ENCODE data around the gene IL1RL2. TPM values are rescaled to one million over a fixed set of nuclear protein-coding genes. Genes with fewer than 3 reads are reported as not detected.
A peak's percentile ranks its signal among the peaks of the same experiment; 100 is the strongest.

IL1RL2 gene
- total RNA-seq, 1 experiment from 2014 or later = not detected

- POLR2A ChIA-PET = interaction anchor here (1.3 kb wide), 1 partner anchor 10 kb away, joined by 3 read pairs; no protein-coding TSS in a partner anchor
- Mint-ChIP-seq H3K4me3 (no peak overlapping the region), H3K27ac (no peak overlapping the region), H3K36me3 (peaks cover 12% of the 10 kb centered on the region; the same call in 1 of the 2 replicates), H3K4me1 (no peaks in the 10 kb centered on the region), H3K9me3 (peaks cover 33% of the 10 kb centered on the region), H3K27me3 (ENCODE audit: low read depth) (no peaks in the 10 kb centered on the region)
- ATAC-seq = peak; percentile 46; the same call in 1 of the 2 replicates
- TF ChIP-seq PREB (CRISPR knock-in tag; IDR thresholded peaks at IDR 0.05; ENCODE audit: borderline replicate concordance) (no peak), TP53 (CRISPR knock-in tag; IDR thresholded peaks at IDR 0.05) (no peak), FOXP1 (CRISPR knock-in tag; IDR thresholded peaks at IDR 0.05; ENCODE audit: borderline replicate concordance) (no peak), ZNF416 (CRISPR knock-in tag; IDR thresholded peaks at IDR 0.05) (no peak), CREM (CRISPR knock-in tag; IDR thresholded peaks at IDR 0.05) (no peak), SMAD4 (CRISPR knock-in tag; IDR thresholded peaks at IDR 0.05) (no peak)
- DNase-seq (ENCODE audit: low spot score) = no peak
- CTCF ChIA-PET = interaction anchor here (1.0 kb wide), 1 partner anchor 17 kb away, joined by 3 read pairs; no protein-coding TSS in a partner anchor
Observed at GRCh38 chr2:102149644-102150455, 37.0 kb upstream of the IL1RL2 start.

DNA sequence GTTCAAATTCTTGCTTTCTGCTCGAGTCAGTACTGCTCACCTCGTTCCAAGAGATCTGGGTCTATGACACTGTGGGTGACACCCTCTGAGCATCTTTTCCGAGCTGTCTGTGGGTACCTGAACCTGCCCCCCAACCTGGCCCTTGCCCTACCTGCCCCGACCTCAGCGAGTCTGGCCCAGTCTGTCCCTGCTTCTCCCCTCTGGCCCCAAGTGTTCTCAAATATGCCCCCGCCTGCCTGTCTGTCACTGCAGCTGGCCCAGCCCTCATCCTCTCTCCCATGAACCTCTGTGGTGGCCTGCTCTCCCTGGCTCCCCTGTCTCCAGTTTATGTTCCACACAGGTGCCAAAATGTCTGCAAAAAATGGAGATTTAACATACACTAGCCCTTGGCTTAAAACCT is 32.5 kb upstream of the IL1RL2 start:
- DNase-seq (ENCODE audit: low spot score) (no peak), ATAC-seq (no peak)
- H3K27me3 Mint-ChIP-seq (ENCODE audit: low read depth) = no peaks in the 10 kb centered on the region
- H3K27ac Mint-ChIP-seq = no peak overlapping the region
- peaks cover under 1% of the 10 kb centered on the region; the same call in 1 of the 2 replicates for H3K9me3 Mint-ChIP-seq
- ChIA-PET CTCF (no interaction called here), POLR2A (no interaction called here)
- H3K4me1 Mint-ChIP-seq = no peaks in the 10 kb centered on the region
- H3K36me3 Mint-ChIP-seq = no peaks in the 10 kb centered on the region
- H3K4me3 Mint-ChIP-seq = no peak overlapping the region
- TF ChIP-seq FOXP1 (CRISPR knock-in tag; IDR thresholded peaks at IDR 0.05; ENCODE audit: borderline replicate concordance) = no peak
- no peak for TF ChIP-seq TEAD1 (CRISPR knock-in tag; IDR thresholded peaks at IDR 0.05)
- TF ChIP-seq, protein P1, sequence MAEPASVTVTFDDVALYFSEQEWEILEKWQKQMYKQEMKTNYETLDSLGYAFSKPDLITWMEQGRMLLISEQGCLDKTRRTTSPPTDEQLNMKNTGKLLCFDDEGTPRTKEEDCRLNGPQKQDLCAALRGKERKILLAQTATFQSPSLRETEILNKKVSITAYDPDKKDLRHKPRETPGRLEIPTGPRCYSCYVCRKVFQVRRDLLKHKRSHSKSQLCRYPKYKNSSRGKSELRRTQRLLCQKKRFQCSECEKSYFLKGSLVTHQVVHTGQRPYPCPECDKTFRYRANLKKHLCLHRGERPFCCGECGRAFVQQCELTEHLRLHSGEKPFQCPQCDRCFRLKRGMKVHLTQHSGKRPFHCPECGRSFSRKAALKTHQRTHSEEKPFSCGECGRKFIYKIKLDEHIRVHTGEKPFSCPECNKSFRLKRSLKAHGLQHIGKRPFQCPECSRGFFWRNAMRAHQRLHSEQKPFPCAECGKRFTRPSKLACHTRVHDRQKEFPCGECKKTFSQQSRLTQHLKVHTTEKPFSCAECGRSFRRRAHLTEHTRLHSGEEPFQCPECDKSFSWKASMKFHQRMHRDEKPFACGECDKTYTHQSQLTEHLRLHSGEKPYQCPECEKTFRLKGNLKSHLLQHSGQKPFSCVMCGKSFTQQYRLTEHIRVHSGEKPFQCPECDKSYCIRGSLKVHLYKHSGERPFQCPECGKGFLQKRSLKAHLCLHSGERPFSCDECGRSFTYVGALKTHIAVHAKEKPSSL (CRISPR knock-in tag; conservative IDR thresholded peaks at IDR 0.05) = no peak
- TF ChIP-seq ZMAT4 (CRISPR knock-in tag; IDR thresholded peaks at IDR 0.05) = no peak
- no peak for TF ChIP-seq MLX (CRISPR knock-in tag; IDR thresholded peaks at IDR 0.05)
- TF ChIP-seq, protein P2, sequence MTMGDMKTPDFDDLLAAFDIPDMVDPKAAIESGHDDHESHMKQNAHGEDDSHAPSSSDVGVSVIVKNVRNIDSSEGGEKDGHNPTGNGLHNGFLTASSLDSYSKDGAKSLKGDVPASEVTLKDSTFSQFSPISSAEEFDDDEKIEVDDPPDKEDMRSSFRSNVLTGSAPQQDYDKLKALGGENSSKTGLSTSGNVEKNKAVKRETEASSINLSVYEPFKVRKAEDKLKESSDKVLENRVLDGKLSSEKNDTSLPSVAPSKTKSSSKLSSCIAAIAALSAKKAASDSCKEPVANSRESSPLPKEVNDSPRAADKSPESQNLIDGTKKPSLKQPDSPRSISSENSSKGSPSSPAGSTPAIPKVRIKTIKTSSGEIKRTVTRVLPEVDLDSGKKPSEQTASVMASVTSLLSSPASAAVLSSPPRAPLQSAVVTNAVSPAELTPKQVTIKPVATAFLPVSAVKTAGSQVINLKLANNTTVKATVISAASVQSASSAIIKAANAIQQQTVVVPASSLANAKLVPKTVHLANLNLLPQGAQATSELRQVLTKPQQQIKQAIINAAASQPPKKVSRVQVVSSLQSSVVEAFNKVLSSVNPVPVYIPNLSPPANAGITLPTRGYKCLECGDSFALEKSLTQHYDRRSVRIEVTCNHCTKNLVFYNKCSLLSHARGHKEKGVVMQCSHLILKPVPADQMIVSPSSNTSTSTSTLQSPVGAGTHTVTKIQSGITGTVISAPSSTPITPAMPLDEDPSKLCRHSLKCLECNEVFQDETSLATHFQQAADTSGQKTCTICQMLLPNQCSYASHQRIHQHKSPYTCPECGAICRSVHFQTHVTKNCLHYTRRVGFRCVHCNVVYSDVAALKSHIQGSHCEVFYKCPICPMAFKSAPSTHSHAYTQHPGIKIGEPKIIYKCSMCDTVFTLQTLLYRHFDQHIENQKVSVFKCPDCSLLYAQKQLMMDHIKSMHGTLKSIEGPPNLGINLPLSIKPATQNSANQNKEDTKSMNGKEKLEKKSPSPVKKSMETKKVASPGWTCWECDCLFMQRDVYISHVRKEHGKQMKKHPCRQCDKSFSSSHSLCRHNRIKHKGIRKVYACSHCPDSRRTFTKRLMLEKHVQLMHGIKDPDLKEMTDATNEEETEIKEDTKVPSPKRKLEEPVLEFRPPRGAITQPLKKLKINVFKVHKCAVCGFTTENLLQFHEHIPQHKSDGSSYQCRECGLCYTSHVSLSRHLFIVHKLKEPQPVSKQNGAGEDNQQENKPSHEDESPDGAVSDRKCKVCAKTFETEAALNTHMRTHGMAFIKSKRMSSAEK (CRISPR knock-in tag; IDR thresholded peaks at IDR 0.05; ENCODE audit: borderline replicate concordance) = no peak
- no peak for TF ChIP-seq NR3C1 (CRISPR knock-in tag; conservative IDR thresholded peaks at IDR 0.05; ENCODE audit: low read depth)
- TF ChIP-seq ZBTB21 (CRISPR knock-in tag; IDR thresholded peaks at IDR 0.05; ENCODE audit: borderline replicate concordance) = no peak
- TF ChIP-seq, protein P3, sequence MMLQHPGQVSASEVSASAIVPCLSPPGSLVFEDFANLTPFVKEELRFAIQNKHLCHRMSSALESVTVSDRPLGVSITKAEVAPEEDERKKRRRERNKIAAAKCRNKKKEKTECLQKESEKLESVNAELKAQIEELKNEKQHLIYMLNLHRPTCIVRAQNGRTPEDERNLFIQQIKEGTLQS (CRISPR knock-in tag; conservative IDR thresholded peaks at IDR 0.05) = no peak
- no peak for TF ChIP-seq RELA (CRISPR knock-in tag; IDR thresholded peaks at IDR 0.05; ENCODE audit: borderline replicate concordance)
- no peak for TF ChIP-seq GABPB1 (CRISPR knock-in tag; IDR thresholded peaks at IDR 0.05)
- TF ChIP-seq USF1 (CRISPR knock-in tag; IDR thresholded peaks at IDR 0.05) = no peak
